Transverse colon (tissue), 4 donors: ENCODE data around the gene CACNA1C.

Experiments used
- POLR2AphosphoS5 ChIP-seq, 3 donors: sonication (generic); formaldehyde crosslinking; IDR thresholded peaks; one replicate each; pipeline ENCODE4 v1.6.1; 2016; ENCODE audit warnings: antibody characterized with exemption in 3 of 3
- TF ChIP-seq, protein P1 (sequence below), 5 experiments: fragments of 200-600 bp in 3 of 5; fragments of 450-650 bp in 2 of 5; sonication (generic) in 3 of 5; IDR thresholded peaks; 1 replicate in 2 of 5; 2 replicates in 3 of 5; pipeline ENCODE4 v1.5.1; 2016 to 2017; ENCODE audit warnings: antibody characterized with exemption in 5 of 5, inconsistent platforms in 3 of 5, mild to moderate bottlenecking in 2 of 5, moderate library complexity in 1 of 5

DNA sequence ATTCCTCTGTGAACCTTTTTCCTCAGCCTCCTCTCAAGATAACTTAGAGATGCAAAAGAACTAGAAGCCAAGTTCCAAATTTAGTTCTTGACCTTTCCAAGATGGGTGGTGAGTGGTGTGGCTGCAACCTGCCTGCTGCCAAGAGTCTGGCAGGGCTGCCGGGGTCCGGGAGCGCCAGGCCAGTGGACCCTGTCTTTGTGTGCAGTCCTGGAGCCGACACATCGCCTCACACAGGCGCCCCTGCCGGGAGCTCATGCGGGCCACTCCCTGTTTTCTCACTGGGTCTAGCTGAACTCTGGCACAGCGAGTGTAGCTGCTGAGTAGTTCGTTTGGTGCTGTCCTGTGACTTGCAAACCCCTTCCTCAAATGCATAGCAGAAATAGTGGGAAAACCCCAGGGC lies 84.9 kb downstream of the CACNA1C start:
- TF ChIP-seq, protein P1, sequence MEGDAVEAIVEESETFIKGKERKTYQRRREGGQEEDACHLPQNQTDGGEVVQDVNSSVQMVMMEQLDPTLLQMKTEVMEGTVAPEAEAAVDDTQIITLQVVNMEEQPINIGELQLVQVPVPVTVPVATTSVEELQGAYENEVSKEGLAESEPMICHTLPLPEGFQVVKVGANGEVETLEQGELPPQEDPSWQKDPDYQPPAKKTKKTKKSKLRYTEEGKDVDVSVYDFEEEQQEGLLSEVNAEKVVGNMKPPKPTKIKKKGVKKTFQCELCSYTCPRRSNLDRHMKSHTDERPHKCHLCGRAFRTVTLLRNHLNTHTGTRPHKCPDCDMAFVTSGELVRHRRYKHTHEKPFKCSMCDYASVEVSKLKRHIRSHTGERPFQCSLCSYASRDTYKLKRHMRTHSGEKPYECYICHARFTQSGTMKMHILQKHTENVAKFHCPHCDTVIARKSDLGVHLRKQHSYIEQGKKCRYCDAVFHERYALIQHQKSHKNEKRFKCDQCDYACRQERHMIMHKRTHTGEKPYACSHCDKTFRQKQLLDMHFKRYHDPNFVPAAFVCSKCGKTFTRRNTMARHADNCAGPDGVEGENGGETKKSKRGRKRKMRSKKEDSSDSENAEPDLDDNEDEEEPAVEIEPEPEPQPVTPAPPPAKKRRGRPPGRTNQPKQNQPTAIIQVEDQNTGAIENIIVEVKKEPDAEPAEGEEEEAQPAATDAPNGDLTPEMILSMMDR (IDR thresholded peaks at IDR 0.05): no peak
- TF ChIP-seq POLR2AphosphoS5 (IDR thresholded peaks at IDR 0.05): no peak
